HG02588 (cell line): ENCODE results near the gene ACOT7.

Experiments
- ATAC-seq: cut with Tn5 transposase; IDR thresholded peaks from one replicate; pipeline ENCODE4 v1.9.1; 2021; ENCODE audit warnings: mild to moderate bottlenecking, moderate library complexity; ENCODE audit not compliant: unreplicated experiment

The ACOT7 gene

GRCh38 chr1:6294080-6294889 lies 99.3 kb downstream of the ACOT7 start:
- ATAC-seq = no peak

- no peak for ATAC-seq
Measured at GRCh38 chr1:6292102-6292501, 101.5 kb downstream of the ACOT7 start.

- no peak for ATAC-seq
Measured at GRCh38 chr1:6288665-6289064, 104.9 kb downstream of the ACOT7 start.

DNA sequence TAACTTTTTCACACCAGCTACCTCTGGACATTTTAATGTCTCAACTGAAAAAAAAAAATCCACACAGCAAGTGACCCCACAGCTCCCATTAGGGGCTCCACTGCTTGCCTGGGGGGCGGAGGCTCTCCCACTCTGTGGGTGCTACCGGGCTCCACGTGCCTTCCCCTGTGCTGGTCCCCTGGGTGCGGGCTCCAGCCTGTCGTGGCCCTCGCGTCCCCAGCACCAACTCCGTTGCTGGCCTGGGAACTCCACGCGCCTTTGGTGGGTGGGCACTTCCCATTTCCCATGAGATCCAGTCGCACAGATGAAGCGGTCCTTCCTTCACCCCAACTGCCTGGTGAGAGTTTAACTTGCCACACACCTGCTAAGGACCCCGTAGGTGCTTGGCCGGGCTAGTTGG lies 105.5 kb downstream of the ACOT7 start:
- ATAC-seq = no peak

DNA sequence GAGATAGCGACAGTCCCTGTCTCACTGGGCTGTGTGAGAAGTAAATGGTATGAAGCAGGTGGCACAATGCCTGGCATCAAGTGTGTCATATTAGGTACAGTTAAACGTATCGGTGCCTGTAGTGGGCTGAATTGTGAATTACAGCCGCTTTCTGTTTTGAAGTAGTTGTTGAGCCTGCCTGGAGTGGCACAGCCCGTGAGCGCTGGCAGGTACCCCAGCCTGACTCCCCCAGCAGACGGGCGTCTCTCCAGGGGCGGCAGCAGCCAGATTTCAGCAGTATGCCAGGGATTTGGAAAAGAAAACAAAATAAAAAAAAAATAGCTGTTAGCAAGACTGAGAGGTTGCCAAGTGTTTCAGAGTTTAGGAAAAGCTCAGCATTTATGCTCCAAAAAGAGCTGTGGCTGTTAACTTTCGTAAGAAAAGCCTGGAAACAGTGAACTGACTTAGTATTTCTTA lies 106.1 kb downstream of the ACOT7 start:
- ATAC-seq = no peak

- no peak for ATAC-seq
Measured at GRCh38 chr1:6287029-6287428, 106.5 kb downstream of the ACOT7 start.

DNA sequence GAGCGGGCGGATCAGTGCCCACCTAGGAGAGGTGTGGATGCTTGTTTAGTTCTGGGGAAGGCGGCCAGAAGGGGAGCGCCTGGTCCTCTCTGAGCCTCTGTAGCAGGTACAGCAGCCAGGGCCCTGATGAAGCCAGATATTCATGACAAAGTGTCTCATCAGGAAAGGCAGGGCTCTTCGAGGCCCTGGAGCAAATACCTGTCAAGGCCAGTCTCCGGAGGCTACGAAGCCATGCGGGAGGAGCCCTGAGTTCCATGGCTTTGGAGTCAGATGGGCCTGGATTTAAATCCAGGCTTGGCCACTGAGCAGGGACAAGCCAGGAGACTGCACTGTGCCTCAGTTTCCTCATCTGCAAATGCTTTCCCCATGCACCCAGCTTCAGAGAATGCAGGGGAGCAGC lies 107.3 kb downstream of the ACOT7 start:
- no peak for ATAC-seq

DNA sequence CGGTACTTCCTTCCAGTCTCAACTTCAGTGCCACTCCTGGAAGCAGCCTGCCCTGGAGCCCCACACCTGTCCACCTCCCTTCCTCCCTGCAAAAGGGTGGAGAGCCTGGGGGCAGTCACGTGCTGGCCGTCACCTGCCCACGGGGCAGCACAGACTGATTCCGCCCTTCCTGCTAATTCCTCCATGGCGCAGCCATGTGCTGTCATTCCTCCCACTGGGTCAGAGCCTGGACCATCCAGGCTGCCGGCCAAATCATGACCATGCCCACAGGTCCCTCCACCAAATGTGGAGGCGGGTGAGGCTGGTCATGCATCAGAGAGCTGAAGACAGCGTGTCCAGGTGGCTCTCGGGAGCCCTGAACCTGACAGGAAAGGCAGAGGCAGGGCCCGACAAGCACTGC lies 108.2 kb downstream of the ACOT7 start:
- no peak for ATAC-seq

- ATAC-seq = no peak
Measured at GRCh38 chr1:6282577-6283270, 110.8 kb downstream of the ACOT7 start.

DNA sequence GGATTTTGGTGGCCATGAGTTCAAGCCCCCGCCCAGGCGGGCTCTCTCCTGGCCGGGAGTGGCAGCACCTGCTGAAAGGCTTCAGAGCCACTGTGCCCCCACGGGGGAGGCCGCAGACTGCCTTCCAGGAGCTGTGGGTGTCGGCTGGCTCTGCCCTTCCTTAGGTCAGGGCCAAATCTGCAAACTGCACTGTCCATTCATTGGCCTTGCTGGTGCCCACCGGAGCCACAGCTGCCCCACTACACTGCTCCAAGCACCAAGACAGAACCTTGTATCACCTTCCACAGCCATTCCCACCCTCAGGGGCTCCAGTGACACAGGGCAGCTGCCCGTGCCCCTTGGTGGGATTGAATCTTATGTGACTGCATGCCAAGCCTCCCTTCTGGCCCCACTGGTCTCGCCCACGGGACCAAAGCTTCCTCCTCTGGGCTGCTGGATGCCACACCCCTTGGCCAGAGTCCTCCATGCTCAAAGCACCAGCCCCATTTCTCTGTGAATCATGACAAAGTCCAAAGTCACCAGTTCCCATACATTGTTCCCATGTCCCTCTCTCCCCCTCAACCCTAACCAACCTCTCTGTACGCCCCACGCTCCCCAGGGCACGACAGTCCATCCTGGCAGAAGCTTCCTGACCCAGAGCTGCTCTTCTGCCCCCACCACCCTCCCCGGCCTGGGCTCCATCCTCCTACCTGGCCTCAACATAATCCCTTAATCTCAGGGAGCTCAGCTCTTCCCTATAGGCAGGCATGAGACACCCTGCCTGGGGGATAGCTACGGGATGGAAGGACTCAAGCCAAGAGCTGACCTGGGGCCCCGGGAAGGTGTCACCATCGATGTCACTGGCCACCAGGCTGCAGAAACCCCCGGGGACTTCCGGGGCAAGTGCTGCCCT lies 111.8 kb downstream of the ACOT7 start:
- ATAC-seq = no peak

GRCh38 chr1:6280761-6281451 lies 112.7 kb downstream of the ACOT7 start:
- no peak for ATAC-seq

DNA sequence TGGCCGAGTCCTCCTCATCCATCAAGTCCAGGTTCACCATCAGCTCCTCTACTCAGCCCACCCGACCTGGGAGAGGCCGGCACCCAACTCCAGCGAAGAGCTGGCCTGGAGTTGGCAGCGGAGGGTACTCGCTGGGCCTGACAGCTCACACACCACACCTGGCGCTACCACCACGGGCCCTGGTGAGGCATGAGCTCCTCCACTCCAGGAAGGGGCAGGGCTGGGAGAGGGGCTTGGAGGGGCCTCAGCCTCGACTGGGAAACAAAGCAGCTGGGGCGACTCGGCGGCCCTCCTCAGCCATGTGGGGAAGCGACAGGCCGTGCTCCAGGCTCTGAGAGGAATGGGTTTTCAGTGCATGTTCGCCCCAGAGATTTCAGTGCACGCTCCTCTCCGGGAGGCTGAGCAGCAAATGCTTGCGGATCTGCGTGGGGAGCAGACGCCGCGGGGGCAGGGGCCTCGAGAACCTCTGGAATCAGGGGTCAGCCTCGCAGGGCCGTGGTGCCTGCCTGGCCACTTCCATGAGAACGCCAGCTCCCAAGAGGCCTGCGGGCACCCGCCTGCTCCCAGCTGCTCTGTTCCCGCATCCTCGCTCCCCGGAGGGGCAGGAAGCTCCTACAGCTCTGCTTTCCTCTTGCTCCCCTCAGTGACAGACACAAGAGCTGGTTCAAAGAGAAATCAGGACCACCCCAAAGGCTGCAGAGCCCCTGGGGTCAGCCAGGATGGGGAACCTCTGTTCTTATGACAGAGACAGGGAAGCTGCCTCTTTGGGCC lies 113.8 kb downstream of the ACOT7 start:
- ATAC-seq = no peak

GRCh38 chr1:6279066-6279465 lies 114.5 kb downstream of the ACOT7 start:
- no peak for ATAC-seq

- no peak for ATAC-seq
Measured at GRCh38 chr1:6278263-6278662, 115.3 kb downstream of the ACOT7 start.

GRCh38 chr1:6276811-6277555 lies 116.6 kb downstream of the ACOT7 start:
- ATAC-seq = no peak

DNA sequence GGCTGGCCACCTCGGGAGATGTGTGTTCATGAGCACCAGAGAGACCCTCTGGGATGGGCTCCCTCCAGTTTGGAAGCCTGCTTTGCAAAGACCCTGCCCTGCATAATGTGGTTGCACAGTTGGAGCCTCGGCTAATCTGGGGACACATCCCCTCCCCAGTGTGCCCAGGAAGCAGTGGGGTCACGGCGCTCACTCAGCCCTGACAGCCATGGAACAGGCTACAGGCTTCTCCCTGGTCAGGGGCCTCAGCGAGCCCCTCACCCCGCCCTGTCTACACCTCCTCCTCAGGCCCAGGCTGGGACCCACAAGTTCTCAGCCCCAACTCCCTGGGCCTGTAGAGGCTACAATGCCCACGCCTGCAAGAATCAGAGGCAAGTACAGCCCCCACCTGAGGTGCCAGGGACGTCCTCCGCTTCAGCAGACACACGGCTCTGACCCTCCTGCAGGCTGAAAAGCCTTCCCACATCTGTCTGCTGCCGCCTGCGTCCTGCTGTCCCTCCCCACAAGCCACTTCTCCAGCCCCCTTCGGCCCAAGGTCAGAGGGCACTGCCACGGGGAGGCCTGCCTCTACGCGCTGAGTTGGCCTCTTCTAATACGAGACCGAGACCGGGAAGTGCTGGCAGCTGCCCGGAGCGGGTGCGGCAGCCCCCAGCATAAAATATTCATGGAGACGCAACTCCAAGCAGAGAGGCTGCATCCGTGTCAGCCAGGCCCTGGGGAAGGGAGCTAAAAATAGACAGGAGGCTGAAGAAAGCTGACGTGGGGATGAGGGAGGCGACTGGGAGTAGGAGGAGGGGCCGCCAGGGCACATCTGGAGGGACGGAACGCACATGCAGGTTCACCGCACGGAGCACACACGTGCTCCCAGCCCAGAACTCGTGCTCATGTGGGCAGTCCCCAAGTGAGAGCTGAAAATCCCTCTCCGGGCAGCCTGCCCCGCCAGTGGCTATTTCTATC lies 117.5 kb downstream of the ACOT7 start:
- ATAC-seq = no peak

GRCh38 chr1:6274622-6275139 lies 118.9 kb downstream of the ACOT7 start:
- no peak for ATAC-seq

DNA sequence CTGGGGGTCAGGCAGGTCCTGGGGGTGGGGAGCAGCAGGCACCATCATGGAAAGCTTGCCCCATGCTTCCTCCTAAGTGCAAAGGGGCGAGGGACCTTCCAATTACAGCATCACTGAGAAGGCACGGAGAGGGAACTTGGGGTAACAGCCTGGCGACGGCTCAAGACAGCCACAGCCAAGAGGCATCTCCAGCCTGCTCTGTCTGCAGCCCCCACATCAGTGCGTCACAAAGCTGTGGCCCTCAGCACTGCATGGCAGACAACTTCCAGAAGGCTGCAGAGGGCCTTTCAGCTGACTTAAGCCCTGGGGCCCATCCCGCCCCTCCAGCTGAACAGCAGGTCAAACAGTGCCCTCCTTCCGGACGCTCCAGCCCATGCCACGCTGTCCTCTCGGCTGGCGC lies 119.5 kb downstream of the ACOT7 start:
- no peak for ATAC-seq
